Suppressor macrophage (primary cell): Measurements from ENCODE around the gene PTPRA.
A peak's percentile ranks its signal among the peaks of the same experiment; 100 is the strongest.

Source experiments
- DNase-seq, 4 experiments: peaks; one replicate each; pipeline ENCODE4 v3.0.0-alpha.2; 2020 to 2022

Gene PTPRA

GRCh38 chr20:2937902-2938301, 64.6 kb downstream of the PTPRA start:
- no peak for DNase-seq

- no peak for DNase-seq
Measured at GRCh38 chr20:2942439-2942838, 69.2 kb downstream of the PTPRA start.

- DNase-seq, result peak; percentile 71 to 84 (median 78)
Measured at GRCh38 chr20:2946988-2947961, 74.0 kb downstream of the PTPRA start.

- no peak for DNase-seq
Measured at GRCh38 chr20:2948968-2949367, 75.7 kb downstream of the PTPRA start.

- DNase-seq, result peak in 3 of 4 experiments; percentile 12 to 75 (median 67)
Measured at GRCh38 chr20:2952766-2953165, 79.5 kb downstream of the PTPRA start.

- peak; percentile 37 to 67 (median 60) for DNase-seq
Measured at GRCh38 chr20:2955257-2955970, 82.1 kb downstream of the PTPRA start.

- no peak for DNase-seq
Measured at GRCh38 chr20:2956480-2956879, 83.2 kb downstream of the PTPRA start.

- DNase-seq, result no peak
Measured at GRCh38 chr20:2967841-2968240, 94.6 kb downstream of the PTPRA start.

- DNase-seq, result no peak
Measured at GRCh38 chr20:2972126-2972525, 98.8 kb downstream of the PTPRA start.

- DNase-seq, result no peak
Measured at GRCh38 chr20:2973574-2973973, 100.3 kb downstream of the PTPRA start.

GRCh38 chr20:2978519-2978918, 105.2 kb downstream of the PTPRA start:
- DNase-seq, result no peak

GRCh38 chr20:2981646-2982045, 108.4 kb downstream of the PTPRA start:
- no peak for DNase-seq

GRCh38 chr20:2983508-2983907, 110.2 kb downstream of the PTPRA start:
- DNase-seq, result no peak

- peak in 2 of 4 experiments; percentile 48 to 50 for DNase-seq
Measured at GRCh38 chr20:2984028-2984501, 110.8 kb downstream of the PTPRA start.

- DNase-seq, result peak; percentile 24 to 66 (median 60)
Measured at GRCh38 chr20:2984956-2985661, 111.8 kb downstream of the PTPRA start.

- peak; percentile 77 to 94 (median 86) for DNase-seq
Measured at GRCh38 chr20:2986466-2986865, 113.2 kb downstream of the PTPRA start.

GRCh38 chr20:2987861-2988260, 114.6 kb downstream of the PTPRA start:
- no peak for DNase-seq

- DNase-seq, result no peak
Measured at GRCh38 chr20:2991532-2991931, 118.3 kb downstream of the PTPRA start.

GRCh38 chr20:2993250-2993649, 120.0 kb downstream of the PTPRA start:
- no peak for DNase-seq

- no peak for DNase-seq
Measured at GRCh38 chr20:2995796-2996195, 122.5 kb downstream of the PTPRA start.

GRCh38 chr20:2998728-2999127, 125.4 kb downstream of the PTPRA start:
- no peak for DNase-seq

GRCh38 chr20:3000852-3001523, 127.7 kb downstream of the PTPRA start:
- DNase-seq, result peak; percentile 29 to 68 (median 50)
